LNCaP clone FGC (cell line): ENCODE measurements around the gene NPR3.

ENCODE experiments used
- DNase-seq: peaks from one replicate; pipeline ENCODE4 v3.0.0-alpha.2; 2011; ENCODE audit warnings: low read depth
- H3K4me3 ChIP-seq: 2 replicates; pipeline ENCODE4 v1.5.1; 2011; ENCODE audit warnings: mild to moderate bottlenecking, low read depth, low read length, control low read depth
- CTCF ChIP-seq: IDR thresholded peaks from 2 replicates; pipeline ENCODE4 v1.5.1; 2012; ENCODE audit warnings: mild to moderate bottlenecking; ENCODE audit not compliant: control insufficient read depth, insufficient read depth; ENCODE audit errors: extremely low read depth

NPR3 gene

GRCh38 chr5:32690666-32691065, 20.5 kb upstream of the NPR3 start:
- DNase-seq, result no peak
- no peak for TF ChIP-seq CTCF
- H3K4me3 ChIP-seq, result no peak overlapping the region

- no peak for TF ChIP-seq CTCF
- no peak overlapping the region for H3K4me3 ChIP-seq
- DNase-seq, result no peak
These were observed 18.9 kb upstream of the NPR3 start for GRCh38 chr5:32692036-32692746.

- TF ChIP-seq CTCF, result no peak
- DNase-seq, result no peak
These were observed 7.2 kb upstream of the NPR3 start for GRCh38 chr5:32703957-32704356.

GRCh38 chr5:32707418-32707997, 3.6 kb upstream of the NPR3 start:
- no peak for DNase-seq
- H3K4me3 ChIP-seq, result no peak overlapping the region
- TF ChIP-seq CTCF, result peak; percentile 50

More at GRCh38 chr5:32703957-32704356, 7.2 kb upstream of the NPR3 start:
- H3K4me3 ChIP-seq, result no peak overlapping the region

GRCh38 chr5:32708949-32709348, 2.2 kb upstream of the NPR3 start:
- no peak for DNase-seq
- H3K4me3 ChIP-seq, result no peak overlapping the region
- no peak for TF ChIP-seq CTCF

GRCh38 chr5:32709750-32710549, 1.2 kb upstream of the NPR3 start:
- peak overlapping the region; percentile 52 for H3K4me3 ChIP-seq
- no peak for DNase-seq
- peak; percentile 71 for TF ChIP-seq CTCF
